ENCODE results near the gene CAMTA1. TPM values are rescaled to one million over a fixed set of nuclear protein-coding genes. Genes with fewer than 3 reads are reported as not detected.

CAMTA1 gene
- polyA plus RNA-seq, 1 of the 3 experiments (the other 2 are of a cell fraction), result 63.1 TPM

GRCh38 chr1:7615138-7615537, 829.9 kb downstream of the CAMTA1 start:
- Histone ChIP-seq H3K4me2 (no peak overlapping the region), H3K27ac (ENCODE audit: low read depth in 2 of 2, low read length in 1 of 2) (peak overlapping the region in 1 of 2 experiments; percentile 60; a peak in 2 of 4 replicates), H3K36me3 (replicated peaks in 1 of 2; ENCODE audit: control insufficient read depth in 1 of 2, insufficient read depth in 2 of 2, low read length in 1 of 2) (no peaks in the 10 kb centered on the region), H3K4me1 (ENCODE audit: control insufficient read depth in 1 of 2, insufficient read depth in 2 of 2, low read depth in 1 of 2, low read length in 1 of 2) (peaks cover 0 to 61% of the 10 kb centered on the region in 2 experiments; a peak in 2 of 4 replicates), H3K9me2 (no peaks in the 10 kb centered on the region), H3K9me3 (no peaks in the 10 kb centered on the region), H3K9ac (no peak overlapping the region), H3F3A (replicated peaks; ENCODE audit: insufficient read depth) (no peaks in the 10 kb centered on the region), H4K20me1 (ENCODE audit: insufficient read depth) (no peaks in the 10 kb centered on the region), H3K4me3 (ENCODE audit: low read depth in 2 of 2, low read length in 1 of 2) (no peak overlapping the region), H2AFZ (ENCODE audit: low read depth) (no peak overlapping the region), H3K27me3 (ENCODE audit: insufficient read depth) (no peaks in the 10 kb centered on the region), H3K79me2 (ENCODE audit: insufficient read depth) (no peaks in the 10 kb centered on the region)
- WGBS (ENCODE audit: low lambda C conversion rate), result 35% methylated on average over 4 of the region's 5 CpGs
- ChIA-PET POLR2A (interaction anchor here (1.6 kb wide), 1 partner anchor 14 kb away, joined by 8 read pairs; no protein-coding TSS in a partner anchor), CTCF (interaction anchor here (0.5 to 1.1 kb wide), 4 partner anchors 10 to 276 kb away, joined by 3 to 8 read pairs (median 3); no protein-coding TSS in a partner anchor)
- TF ChIP-seq EZH2phosphoT487 (IDR thresholded peaks at IDR 0.05; ENCODE audit: borderline replicate concordance, low read depth) (no peak), USF2 (IDR thresholded peaks at IDR 0.05; ENCODE audit: borderline replicate concordance, low read depth, low read length) (no peak), IRF3 (IDR thresholded peaks at IDR 0.05; ENCODE audit: low read depth, low read length) (no peak), TCF12 (IDR thresholded peaks at IDR 0.05) (no peak), YY1 (IDR thresholded peaks at IDR 0.05; ENCODE audit: low read depth) (no peak), MAX (IDR thresholded peaks at IDR 0.05; ENCODE audit: low read depth) (no peak), REST (IDR thresholded peaks at IDR 0.05; ENCODE audit: low read depth, low read length) (no peak), ELF1 (IDR thresholded peaks at IDR 0.05) (no peak), FOSL2 (IDR thresholded peaks at IDR 0.05; ENCODE audit: borderline replicate concordance, low read depth) (no peak), EP300 (IDR thresholded peaks at IDR 0.05; ENCODE audit: borderline replicate concordance in 1 of 2, low read depth in 1 of 2, low read length in 1 of 2) (no peak), GABPA (IDR thresholded peaks at IDR 0.05; ENCODE audit: low read depth) (no peak), RAD21 (IDR thresholded peaks at IDR 0.05; ENCODE audit: low read length) (no peak), NFIC (IDR thresholded peaks at IDR 0.05; ENCODE audit: borderline replicate concordance) (no peak), ZBTB33 (IDR thresholded peaks at IDR 0.05; ENCODE audit: borderline replicate concordance, low read depth) (no peak), POLR2AphosphoS5 (IDR thresholded peaks at IDR 0.05; ENCODE audit: low read depth, low read length) (no peak), USF1 (IDR thresholded peaks at IDR 0.05; ENCODE audit: borderline replicate concordance, low read depth) (no peak), TEAD4 (IDR thresholded peaks at IDR 0.05; ENCODE audit: borderline replicate concordance, insufficient read depth) (no peak), PBX3 (IDR thresholded peaks at IDR 0.05) (no peak)
- DNase-seq, result no peak
